Parathyroid adenoma (tissue), 2 donors: ENCODE results near the gene SLC2A4.

Experiments used
- H2AFZ ChIP-seq: fragments of 300-600 bp; sonication (generic); one replicate; pipeline ENCODE4 v1.7.0; 2017; ENCODE audit warnings: antibody characterized with exemption, mild to moderate bottlenecking
- H3K27ac ChIP-seq: fragments of 300-600 bp; sonication (generic); one replicate; pipeline ENCODE4 v1.7.0; 2017
- H3K27me3 ChIP-seq: fragments of 300-600 bp; sonication (generic); one replicate; pipeline ENCODE4 v1.7.0; 2017; ENCODE audit warnings: low read length; ENCODE audit not compliant: control insufficient read depth, insufficient read depth
- H3K36me3 ChIP-seq: fragments of 300-600 bp; sonication (generic); one replicate; pipeline ENCODE4 v1.7.0; 2017; ENCODE audit warnings: low read length; ENCODE audit not compliant: control insufficient read depth, insufficient read depth
- H3K4me1 ChIP-seq: fragments of 300-600 bp; sonication (generic); one replicate; pipeline ENCODE4 v1.7.0; 2017; ENCODE audit warnings: control low read depth
- H3K4me2 ChIP-seq: fragments of 300-600 bp; sonication (generic); one replicate; pipeline ENCODE4 v1.7.0; 2017; ENCODE audit warnings: low read length
- H3K4me3 ChIP-seq: fragments of 300-600 bp; sonication (generic); one replicate; pipeline ENCODE4 v1.7.0; 2017; ENCODE audit warnings: low read depth, low read length
- H3K79me2 ChIP-seq: fragments of 300-600 bp; sonication (generic); one replicate; pipeline ENCODE4 v1.7.0; 2017; ENCODE audit warnings: control low read depth
- H3K9ac ChIP-seq: fragments of 300-600 bp; sonication (generic); one replicate; pipeline ENCODE4 v1.7.0; 2017; ENCODE audit warnings: mild to moderate bottlenecking
- H3K9me3 ChIP-seq: fragments of 300-600 bp; sonication (generic); one replicate; pipeline ENCODE4 v1.7.0; 2017; ENCODE audit warnings: low read length; ENCODE audit not compliant: control insufficient read depth
- TF ChIP-seq, protein P1 (sequence below): fragments of 300-600 bp; sonication (generic); IDR thresholded peaks from one replicate; pipeline ENCODE4 v1.7.0; 2017; ENCODE audit warnings: antibody characterized with exemption, mild to moderate bottlenecking
- donor health status: primary hyperparathyroidism.

SLC2A4 gene

DNA sequence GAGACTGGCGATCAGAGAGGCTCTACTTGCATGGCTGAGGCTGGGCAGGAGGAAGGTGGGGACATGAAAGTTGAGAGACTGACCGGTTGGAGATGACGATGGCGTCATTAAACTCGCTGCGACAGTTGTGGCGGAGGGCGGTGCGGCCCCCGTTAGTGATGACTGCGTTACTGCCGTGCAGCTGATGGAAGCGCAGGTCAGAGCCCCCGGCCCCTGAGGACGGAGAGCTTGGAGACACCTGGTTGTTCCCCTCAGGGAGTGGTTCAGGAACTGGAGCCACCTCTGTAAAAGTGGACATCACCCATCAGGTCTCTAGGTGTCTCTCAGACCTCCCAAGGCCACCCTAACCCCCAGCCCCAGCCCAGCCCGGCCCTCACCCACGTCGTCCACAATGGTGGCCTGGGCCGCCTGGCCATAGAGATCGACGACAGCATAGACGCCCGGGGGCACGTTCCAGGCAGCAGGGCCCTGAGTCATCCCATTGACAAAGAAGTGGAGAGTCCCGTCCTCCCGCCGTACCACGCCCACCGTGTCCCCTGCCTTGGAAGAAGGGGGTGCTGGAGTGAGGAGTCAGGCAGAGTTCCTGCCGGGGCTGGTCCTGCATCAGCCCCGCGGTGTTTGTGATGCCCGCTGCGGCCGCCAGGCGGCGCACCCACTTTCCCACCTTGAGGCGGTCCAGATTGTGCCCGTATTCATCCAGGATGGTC is 42.4 kb downstream of the SLC2A4 start:
- Histone ChIP-seq H3K36me3 (no peaks in the 10 kb centered on the region), H3K9me3 (no peaks in the 10 kb centered on the region), H3K79me2 (peaks cover 7% of the 10 kb centered on the region), H3K9ac (no peak overlapping the region), H3K4me1 (peaks cover 6% of the 10 kb centered on the region), H3K27ac (no peak overlapping the region), H3K27me3 (no peaks in the 10 kb centered on the region), H2AFZ (no peak overlapping the region), H3K4me2 (no peak overlapping the region), H3K4me3 (no peak overlapping the region)
- TF ChIP-seq, protein P1, sequence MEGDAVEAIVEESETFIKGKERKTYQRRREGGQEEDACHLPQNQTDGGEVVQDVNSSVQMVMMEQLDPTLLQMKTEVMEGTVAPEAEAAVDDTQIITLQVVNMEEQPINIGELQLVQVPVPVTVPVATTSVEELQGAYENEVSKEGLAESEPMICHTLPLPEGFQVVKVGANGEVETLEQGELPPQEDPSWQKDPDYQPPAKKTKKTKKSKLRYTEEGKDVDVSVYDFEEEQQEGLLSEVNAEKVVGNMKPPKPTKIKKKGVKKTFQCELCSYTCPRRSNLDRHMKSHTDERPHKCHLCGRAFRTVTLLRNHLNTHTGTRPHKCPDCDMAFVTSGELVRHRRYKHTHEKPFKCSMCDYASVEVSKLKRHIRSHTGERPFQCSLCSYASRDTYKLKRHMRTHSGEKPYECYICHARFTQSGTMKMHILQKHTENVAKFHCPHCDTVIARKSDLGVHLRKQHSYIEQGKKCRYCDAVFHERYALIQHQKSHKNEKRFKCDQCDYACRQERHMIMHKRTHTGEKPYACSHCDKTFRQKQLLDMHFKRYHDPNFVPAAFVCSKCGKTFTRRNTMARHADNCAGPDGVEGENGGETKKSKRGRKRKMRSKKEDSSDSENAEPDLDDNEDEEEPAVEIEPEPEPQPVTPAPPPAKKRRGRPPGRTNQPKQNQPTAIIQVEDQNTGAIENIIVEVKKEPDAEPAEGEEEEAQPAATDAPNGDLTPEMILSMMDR = peak; percentile 69

DNA sequence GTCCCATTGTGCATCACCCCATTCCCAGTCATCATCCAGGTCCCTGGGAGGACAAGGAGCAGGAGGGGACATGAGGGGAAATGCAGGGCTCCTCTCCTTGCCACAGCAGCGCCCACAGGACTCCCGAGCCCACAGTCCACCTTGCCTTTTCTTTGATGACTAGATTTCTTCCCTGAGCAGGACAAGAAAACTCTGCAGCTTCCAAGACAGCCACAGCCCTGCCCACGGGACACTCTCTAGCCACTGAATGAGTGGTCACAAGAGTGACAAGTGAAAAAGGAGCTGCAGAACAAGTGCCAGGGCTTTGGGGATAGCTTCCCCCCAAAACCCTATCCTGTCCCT is 42.9 kb downstream of the SLC2A4 start:
- H3K36me3 ChIP-seq = no peaks in the 10 kb centered on the region
- H3K4me3 ChIP-seq = no peak overlapping the region
- H3K9me3 ChIP-seq = no peaks in the 10 kb centered on the region
- H3K9ac ChIP-seq = no peak overlapping the region
- peaks cover 6% of the 10 kb centered on the region for H3K4me1 ChIP-seq
- no peak overlapping the region for H3K4me2 ChIP-seq
- peaks cover 7% of the 10 kb centered on the region for H3K79me2 ChIP-seq
- no peak overlapping the region for H2AFZ ChIP-seq
- no peaks in the 10 kb centered on the region for H3K27me3 ChIP-seq
- TF ChIP-seq, protein P1 = no peak
- no peak overlapping the region for H3K27ac ChIP-seq

DNA sequence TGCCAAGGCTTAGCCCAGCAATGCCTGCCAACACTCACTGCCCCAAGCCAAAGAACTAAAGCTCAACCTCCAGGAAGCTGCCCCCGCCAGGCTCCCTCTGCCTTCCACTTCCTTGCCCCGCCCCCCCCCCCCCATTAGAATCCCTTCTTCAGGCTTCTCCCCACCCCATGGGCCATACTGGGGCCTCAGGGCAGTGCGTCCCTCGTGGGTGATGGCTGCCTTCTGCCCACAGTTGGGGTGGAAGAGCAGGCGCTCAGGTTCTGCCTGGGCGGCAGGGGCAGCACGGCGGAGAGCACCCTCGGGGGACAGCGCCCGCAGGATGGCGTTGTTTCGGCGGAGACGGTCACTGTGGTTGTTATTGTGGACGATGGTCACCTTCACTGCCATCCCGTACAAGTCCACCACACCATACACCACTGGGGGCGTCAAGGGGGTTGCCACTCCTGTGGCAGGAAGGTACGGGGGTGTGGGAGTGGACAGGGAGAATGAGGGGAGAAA is 43.6 kb downstream of the SLC2A4 start:
- Histone ChIP-seq H3K27ac (no peak overlapping the region), H3K9me3 (no peaks in the 10 kb centered on the region), H3K36me3 (no peaks in the 10 kb centered on the region), H3K4me1 (peaks cover 6% of the 10 kb centered on the region), H3K4me3 (no peak overlapping the region), H3K4me2 (no peak overlapping the region), H2AFZ (no peak overlapping the region), H3K79me2 (peaks cover 7% of the 10 kb centered on the region), H3K9ac (no peak overlapping the region), H3K27me3 (no peaks in the 10 kb centered on the region)
- TF ChIP-seq, protein P1 = no peak

DNA sequence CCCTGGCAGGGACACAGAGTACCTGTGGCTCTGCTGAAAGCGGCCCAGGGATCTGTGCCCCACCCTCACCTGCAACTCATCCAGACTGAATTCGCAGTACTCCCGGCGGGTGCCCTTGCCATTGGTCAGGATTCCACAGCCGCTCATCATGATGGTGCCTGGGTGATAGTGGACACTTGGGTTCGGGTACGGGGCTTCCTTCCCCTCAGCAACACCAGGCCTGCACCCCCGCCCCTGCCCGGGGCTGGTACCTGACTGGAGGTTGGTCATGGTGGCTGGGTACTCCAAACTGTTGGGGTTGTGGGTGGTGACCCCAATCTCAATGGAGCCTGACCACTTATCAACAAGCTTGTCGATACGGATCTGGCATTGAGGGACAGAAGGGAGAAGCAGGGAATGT is 44.7 kb downstream of the SLC2A4 start:
- peaks cover 7% of the 10 kb centered on the region for H3K79me2 ChIP-seq
- no peak overlapping the region for H3K4me3 ChIP-seq
- TF ChIP-seq, protein P1 = no peak
- no peak overlapping the region for H3K27ac ChIP-seq
- no peak overlapping the region for H3K4me2 ChIP-seq
- no peak overlapping the region for H2AFZ ChIP-seq
- peaks cover 9% of the 10 kb centered on the region for H3K4me1 ChIP-seq
- no peaks in the 10 kb centered on the region for H3K36me3 ChIP-seq
- H3K27me3 ChIP-seq = no peaks in the 10 kb centered on the region
- no peaks in the 10 kb centered on the region for H3K9me3 ChIP-seq
- no peak overlapping the region for H3K9ac ChIP-seq

DNA sequence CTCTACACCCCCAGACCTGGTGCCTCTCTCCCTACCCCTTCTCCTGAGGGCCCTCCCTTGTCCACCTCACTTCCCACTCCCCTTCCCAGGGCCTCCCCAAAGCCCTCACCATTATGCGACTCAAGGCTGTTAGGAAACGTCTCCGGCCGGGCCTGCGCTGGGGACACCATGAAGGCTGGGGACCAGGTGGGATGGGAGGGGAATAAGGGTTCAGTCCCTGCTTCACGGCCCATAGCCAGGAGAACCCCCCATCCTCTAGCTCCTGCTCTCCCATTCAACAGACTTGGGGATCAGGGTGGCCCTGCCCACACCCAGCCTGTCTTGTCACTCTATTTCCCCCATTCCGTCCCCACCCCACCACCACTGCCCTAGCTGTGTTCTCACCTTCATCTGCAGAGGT is 45.5 kb downstream of the SLC2A4 start:
- Histone ChIP-seq H2AFZ (no peak overlapping the region), H3K4me3 (no peak overlapping the region), H3K4me1 (peaks cover 9% of the 10 kb centered on the region), H3K27me3 (no peaks in the 10 kb centered on the region), H3K79me2 (peaks cover 7% of the 10 kb centered on the region), H3K9ac (no peak overlapping the region), H3K36me3 (no peaks in the 10 kb centered on the region), H3K4me2 (no peak overlapping the region), H3K9me3 (no peaks in the 10 kb centered on the region), H3K27ac (no peak overlapping the region)
- TF ChIP-seq, protein P1 = no peak
